Gastrocnemius medialis (tissue), 4 donors: ENCODE measurements around the gene CERS3. TPM values are rescaled to one million over a fixed set of nuclear protein-coding genes. Genes with fewer than 3 reads are reported as not detected.

Experiments used
- ATAC-seq, 2 donors: fragments of 150-250 bp; one replicate each; pipeline ENCODE4 v1.9.1; 2016
- DNase-seq, 2 donors: peaks; one replicate each; pipeline ENCODE4 v3.0.0-alpha.2; 2019
- H3K27ac ChIP-seq, 4 donors: fragments of 200-600 bp; sonication (generic); 1 replicate in 1 of 4; 2 replicates in 3 of 4; pipeline ENCODE4 v1.5.1; 2016 to 2018; ENCODE audit warnings: mild to moderate bottlenecking in 2 of 4, moderate library complexity in 1 of 4
- H3K27me3 ChIP-seq, 3 donors: fragments of 200-600 bp; sonication (generic) in 2 of 3; 1 replicate in 1 of 3; 2 replicates in 2 of 3; pipeline versions ENCODE4 v1.5.1 to v1.6.0; 2016 to 2019; ENCODE audit warnings: mild to moderate bottlenecking in 1 of 3, moderate library complexity in 1 of 3
- H3K36me3 ChIP-seq, 2 donors: fragments of 200-600 bp; sonication (generic) in 1 of 2; one replicate each; pipeline ENCODE4 v1.5.1; 2017 to 2018
- H3K4me1 ChIP-seq, 2 donors: fragments of 200-600 bp; sonication (generic) in 1 of 2; one replicate each; pipeline ENCODE4 v1.5.1; 2016 to 2017; ENCODE audit warnings: mild to moderate bottlenecking in 2 of 2
- H3K4me3 ChIP-seq, 4 donors: fragments of 200-600 bp; sonication (generic) in 3 of 4; 1 replicate in 1 of 4; 2 replicates in 3 of 4; pipeline ENCODE4 v1.5.1; 2016 to 2019; ENCODE audit warnings: mild to moderate bottlenecking in 2 of 4
- H3K9me3 ChIP-seq, 3 donors: fragments of 200-600 bp; sonication (generic) in 2 of 3; 1 replicate in 1 of 3; 2 replicates in 2 of 3; pipeline ENCODE4 v1.5.1; 2016 to 2019
- CTCF ChIP-seq, 5 experiments: fragments of 450-650 bp in 3 of 5; fragments of 200-600 bp in 2 of 5; sonication (generic) in 2 of 5; IDR thresholded peaks in 4 of 5; conservative IDR thresholded peaks in 1 of 5; 1 replicate in 4 of 5; 2 replicates in 1 of 5; pipeline ENCODE4 v1.5.1; 2016 to 2019; ENCODE audit warnings: antibody characterized with exemption in 5 of 5, mild to moderate bottlenecking in 3 of 5, moderate library complexity in 3 of 5
- POLR2A ChIP-seq, 2 donors: fragments of 450-650 bp; IDR thresholded peaks; one replicate each; pipeline ENCODE4 v1.6.1; 2017; ENCODE audit warnings: antibody characterized with exemption in 2 of 2, mild to moderate bottlenecking in 2 of 2, moderate library complexity in 2 of 2
- in situ Hi-C, 4 donors: fragments of 200-750 bp; cut with MboI; loops; one replicate each; pipeline versions ENCODE4 v1.15.0 to v1.8.0; 2017; ENCODE audit warnings: low sequenced_read_pairs in 4 of 4
- intact Hi-C: fragments of 100-400 bp; cut with DNase I; formaldehyde crosslinking; loops from one replicate; pipeline ENCODE4 v1.15.1; 2023; ENCODE audit warnings: low total_unique reads
- total RNA-seq, 4 donors: library from RNA; depleted of rRNA; stranded (reverse); fragments of >200 nt; gene quantifications; one replicate each; pipeline versions ENCODE4 v1.1.0 to v1.2.3, GENCODE V29; 2016

The CERS3 gene
- total RNA-seq, 4 donors from 2014 or later = 0.52 to 0.97 TPM; not detected in 2

DNA sequence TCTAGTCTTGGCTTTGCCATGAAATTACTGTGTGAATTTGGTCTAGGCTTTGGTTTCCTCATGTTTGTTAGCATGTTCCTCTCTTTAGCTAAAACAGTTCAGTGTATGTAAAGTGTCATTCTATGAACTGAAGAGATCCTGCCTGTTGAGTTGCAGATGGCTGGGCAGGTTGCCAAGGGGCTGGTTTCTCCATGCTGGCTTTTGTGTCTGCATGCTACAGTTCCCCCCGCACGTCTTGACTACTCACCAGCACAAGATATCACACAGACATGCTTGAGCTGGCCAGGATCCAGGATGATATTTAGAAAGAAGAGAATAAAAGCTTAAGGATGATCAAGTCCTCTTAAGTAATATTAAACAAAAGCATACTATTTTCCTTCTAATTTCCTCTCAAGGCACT, 90.2 kb downstream of the CERS3 start:
- H3K27me3 ChIP-seq = no peaks in the 10 kb centered on the region
- TF ChIP-seq POLR2A (IDR thresholded peaks at IDR 0.05) = no peak
- no peak for TF ChIP-seq CTCF (IDR thresholded peaks at IDR 0.05 in 4 of 5, conservative IDR thresholded peaks at IDR 0.05 in 1 of 5)
- no peaks in the 10 kb centered on the region for H3K36me3 ChIP-seq
- peaks cover 3 to 6% of the 10 kb centered on the region in 2 donors for H3K4me1 ChIP-seq
- no peak overlapping the region for H3K27ac ChIP-seq
- intact Hi-C loops = no loop called here
- ATAC-seq (no peak), DNase-seq (peak; percentile 18 to 26)
- no peak overlapping the region for H3K4me3 ChIP-seq
- no peaks in the 10 kb centered on the region for H3K9me3 ChIP-seq
- in situ Hi-C loops = loop anchor here in 1 of 4 donors (25.0 kb wide), 1 partner anchor 124 kb away; no protein-coding TSS in a partner anchor

DNA sequence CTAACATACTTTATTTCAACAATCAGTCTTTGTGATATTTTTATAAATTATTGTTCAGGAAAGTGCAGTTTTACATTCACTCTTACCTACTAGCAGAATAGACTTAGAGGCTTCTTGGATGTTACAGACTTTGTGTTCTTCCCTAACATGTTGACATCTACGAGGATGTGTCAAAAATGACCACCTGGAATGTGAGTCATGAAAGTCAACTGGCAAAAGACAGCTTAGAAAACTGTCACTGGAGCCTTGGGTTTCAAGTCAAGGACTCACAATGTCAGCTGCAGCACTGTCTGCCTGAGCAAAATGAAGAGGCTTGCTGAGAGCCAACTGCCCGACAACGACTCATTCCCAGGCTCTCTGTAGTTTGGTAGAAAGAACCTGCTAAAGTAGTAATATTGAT, 91.5 kb downstream of the CERS3 start:
- intact Hi-C loops (no loop called here), in situ Hi-C loops (loop anchor here in 1 of 4 donors (25.0 kb wide), 1 partner anchor 125 kb away; no protein-coding TSS in a partner anchor)
- no peaks in the 10 kb centered on the region for H3K36me3 ChIP-seq
- peak in 1 of 2 donors; percentile 10 for DNase-seq
- H3K9me3 ChIP-seq = no peaks in the 10 kb centered on the region
- no peak overlapping the region for H3K4me3 ChIP-seq
- no peaks in the 10 kb centered on the region for H3K27me3 ChIP-seq
- H3K4me1 ChIP-seq = peaks cover 3 to 6% of the 10 kb centered on the region in 2 donors
- peak; percentile 68 to 81 for ATAC-seq
- no peak for TF ChIP-seq CTCF (IDR thresholded peaks at IDR 0.05 in 4 of 5, conservative IDR thresholded peaks at IDR 0.05 in 1 of 5)
- no peak for TF ChIP-seq POLR2A (IDR thresholded peaks at IDR 0.05)
- H3K27ac ChIP-seq = peak overlapping the region in 1 of 4 donors; percentile 11

DNA sequence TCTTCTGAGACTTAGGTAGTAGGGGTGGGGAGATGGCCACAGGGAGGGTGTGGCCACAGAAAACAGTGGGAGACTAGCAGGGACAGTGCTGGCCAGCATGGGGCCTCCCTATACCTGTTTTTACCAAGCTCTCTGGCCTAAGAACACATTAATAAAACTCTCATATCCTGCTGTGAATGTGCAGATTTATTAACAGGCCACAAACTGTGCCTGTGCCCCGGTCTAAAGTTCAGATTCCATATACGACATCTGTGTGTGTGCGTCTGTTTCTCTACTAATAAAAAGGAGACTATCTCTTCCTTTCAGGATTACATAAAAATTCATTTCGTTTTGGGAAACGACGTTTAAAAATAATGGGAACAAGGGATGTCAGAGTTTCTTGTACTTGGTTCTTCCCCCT, 94.2 kb downstream of the CERS3 start:
- no peak for DNase-seq
- no peak for ATAC-seq
- Histone ChIP-seq H3K4me3 (no peak overlapping the region), H3K27ac (peak overlapping the region in 1 of 4 donors; percentile 23), H3K36me3 (no peaks in the 10 kb centered on the region), H3K9me3 (no peaks in the 10 kb centered on the region), H3K27me3 (no peaks in the 10 kb centered on the region), H3K4me1 (peaks cover 3 to 7% of the 10 kb centered on the region in 2 donors)
- in situ Hi-C loops = loop anchor here in 1 of 4 donors (25.0 kb wide), 1 partner anchor 128 kb away; no protein-coding TSS in a partner anchor
- intact Hi-C loops = loop anchor here (5.0 kb wide), 1 partner anchor 138 kb away; no protein-coding TSS in a partner anchor
- no peak for TF ChIP-seq CTCF (IDR thresholded peaks at IDR 0.05 in 4 of 5, conservative IDR thresholded peaks at IDR 0.05 in 1 of 5)
- TF ChIP-seq POLR2A (IDR thresholded peaks at IDR 0.05) = no peak

DNA sequence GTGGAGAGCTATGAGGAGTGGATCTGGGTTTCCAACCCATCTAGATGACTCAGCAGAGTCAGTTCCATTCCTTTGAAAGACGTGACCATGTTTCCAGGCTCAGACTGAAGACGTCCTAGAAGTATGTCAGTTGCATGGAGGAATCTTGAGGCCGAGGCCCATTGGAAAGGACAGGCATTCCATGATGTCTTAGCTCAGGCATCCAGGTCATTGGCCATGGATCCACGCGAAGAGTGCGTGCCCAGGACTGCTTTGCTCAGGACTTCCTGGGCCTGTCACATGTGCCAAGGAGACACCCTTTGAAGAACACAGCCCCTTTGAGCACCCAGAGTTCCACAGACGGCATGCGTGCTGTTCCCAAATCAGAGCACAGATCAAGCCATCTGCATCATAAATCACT, 94.7 kb downstream of the CERS3 start:
- H3K27ac ChIP-seq = peak overlapping the region in 1 of 4 donors; percentile 23
- no peak for TF ChIP-seq CTCF (IDR thresholded peaks at IDR 0.05 in 4 of 5, conservative IDR thresholded peaks at IDR 0.05 in 1 of 5)
- TF ChIP-seq POLR2A (IDR thresholded peaks at IDR 0.05) = no peak
- intact Hi-C loops = loop anchor here (5.0 kb wide), 1 partner anchor 138 kb away; no protein-coding TSS in a partner anchor
- in situ Hi-C loops = loop anchor here in 1 of 4 donors (25.0 kb wide), 1 partner anchor 128 kb away; no protein-coding TSS in a partner anchor
- H3K27me3 ChIP-seq = no peaks in the 10 kb centered on the region
- no peak overlapping the region for H3K4me3 ChIP-seq
- no peaks in the 10 kb centered on the region for H3K36me3 ChIP-seq
- DNase-seq (peak in 1 of 2 donors; percentile 39), ATAC-seq (peak in 1 of 2 donors; percentile 66)
- peaks cover 4 to 12% of the 10 kb centered on the region in 2 donors for H3K4me1 ChIP-seq
- H3K9me3 ChIP-seq = no peaks in the 10 kb centered on the region
